Measurements from ENCODE around the gene RIT2.
"Not testable (repeated sequence)": the region's sequence is repeated elsewhere in the genome, so short reads cannot be mapped to it uniquely, and the experiment has no call there.

The RIT2 gene

DNA sequence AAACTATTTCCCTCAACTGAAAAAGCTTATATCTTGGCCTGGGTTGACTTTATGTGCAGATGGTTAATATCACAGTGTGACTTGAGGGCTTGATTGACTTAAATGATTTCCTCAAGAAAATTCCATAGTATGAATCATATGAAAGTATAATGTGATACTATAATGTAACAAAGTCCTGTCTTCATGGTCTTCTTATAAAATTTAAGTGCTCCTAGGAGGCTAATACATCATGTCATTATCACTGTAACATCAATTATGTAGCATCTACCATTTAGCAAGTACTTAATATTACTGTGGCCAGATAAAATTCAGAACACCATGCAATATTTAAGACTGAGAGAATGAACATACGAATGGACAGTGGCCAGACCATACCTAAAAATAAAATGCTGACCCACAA lies 276.1 kb downstream of the RIT2 start:
- no peak for DNase-seq (ENCODE audit: low read depth in 2 of 2)

DNA sequence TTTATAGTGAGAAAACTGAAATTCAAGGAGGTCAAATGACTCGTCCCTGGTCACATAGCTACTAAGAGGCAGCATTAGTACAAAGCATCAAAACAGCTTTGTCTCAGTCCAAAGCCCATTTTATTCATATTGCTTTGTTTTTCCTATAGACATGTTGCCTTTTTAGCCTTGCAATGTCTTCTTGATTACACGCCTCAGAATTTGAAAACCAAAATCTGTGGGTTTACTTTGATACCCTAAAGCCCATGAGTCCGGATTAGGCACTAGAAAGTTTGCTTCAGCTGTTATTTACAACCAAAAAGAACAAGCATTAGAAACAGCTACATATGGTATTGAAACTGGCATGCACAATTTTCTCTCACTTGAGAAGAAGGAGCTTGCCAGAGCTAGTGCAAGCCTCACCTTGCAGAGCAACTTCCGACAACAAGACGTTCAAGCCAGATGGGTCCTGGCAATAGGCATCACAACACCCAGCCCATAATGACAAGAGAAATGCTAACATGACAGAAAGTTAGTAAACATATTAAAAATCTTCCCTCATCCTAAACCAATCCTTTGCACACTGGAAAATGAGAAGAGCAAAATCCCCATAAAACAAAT lies 276.8 kb downstream of the RIT2 start:
- DNase-seq (ENCODE audit: low read depth in 2 of 2), result no peak

DNA sequence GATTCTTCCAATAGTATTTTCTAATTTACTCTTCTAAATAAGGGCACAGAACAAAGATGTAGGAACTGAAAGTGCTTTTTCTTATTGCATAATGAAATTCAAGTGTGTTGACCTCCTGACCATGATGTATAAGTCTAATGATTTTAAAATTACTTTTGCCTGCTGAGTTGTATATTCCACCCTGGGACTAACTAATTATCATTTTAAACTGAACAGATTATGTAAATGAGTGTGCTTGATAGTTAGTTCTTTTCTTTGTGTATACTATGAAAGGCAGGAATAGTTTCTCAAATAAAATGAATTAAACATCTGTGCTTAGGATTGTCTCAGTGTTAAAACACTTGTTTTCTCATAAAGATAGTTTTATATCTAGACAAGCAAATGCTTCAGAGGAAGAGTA lies 284.5 kb downstream of the RIT2 start:
- no peak for DNase-seq (ENCODE audit: low read depth in 2 of 2)

DNA sequence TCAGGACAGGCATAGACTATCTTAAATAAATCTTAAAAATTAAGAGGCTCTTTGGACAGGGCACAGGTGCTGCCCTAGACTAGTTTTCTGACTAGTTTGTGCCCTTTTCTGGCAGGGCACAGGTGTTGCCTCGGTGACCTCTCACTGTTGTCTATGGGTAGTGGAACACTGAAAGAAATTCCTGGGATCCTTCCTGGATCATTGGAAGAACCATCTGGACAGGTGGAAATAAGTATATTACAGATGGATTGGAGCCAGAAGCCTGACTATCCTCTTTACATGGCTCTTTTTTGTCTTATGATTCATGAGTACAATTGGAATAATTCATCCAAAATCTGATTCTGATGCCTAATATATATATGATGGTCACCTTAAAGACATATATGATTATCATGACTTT lies 286.6 kb downstream of the RIT2 start:
- no peak for DNase-seq (ENCODE audit: low read depth in 2 of 2)

DNA sequence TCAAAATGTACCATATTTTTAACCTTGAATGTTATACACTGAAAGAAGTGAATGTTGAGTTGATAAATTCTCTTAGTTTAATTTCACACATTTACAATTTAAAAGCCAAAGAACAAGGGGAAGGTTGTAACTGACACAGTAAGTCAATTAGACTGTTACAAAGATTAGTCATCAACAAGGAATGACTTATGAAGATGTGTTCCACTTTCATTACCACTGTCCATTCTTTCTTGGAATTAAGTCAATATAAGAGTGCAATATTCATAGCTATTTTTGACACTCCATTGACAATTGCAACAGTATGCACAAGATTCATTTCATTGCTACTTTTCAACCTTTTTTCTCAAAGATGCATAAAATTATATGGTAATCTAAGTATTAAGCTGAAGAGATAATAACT lies 291.3 kb downstream of the RIT2 start:
- DNase-seq (ENCODE audit: low read depth in 2 of 2), result no peak

DNA sequence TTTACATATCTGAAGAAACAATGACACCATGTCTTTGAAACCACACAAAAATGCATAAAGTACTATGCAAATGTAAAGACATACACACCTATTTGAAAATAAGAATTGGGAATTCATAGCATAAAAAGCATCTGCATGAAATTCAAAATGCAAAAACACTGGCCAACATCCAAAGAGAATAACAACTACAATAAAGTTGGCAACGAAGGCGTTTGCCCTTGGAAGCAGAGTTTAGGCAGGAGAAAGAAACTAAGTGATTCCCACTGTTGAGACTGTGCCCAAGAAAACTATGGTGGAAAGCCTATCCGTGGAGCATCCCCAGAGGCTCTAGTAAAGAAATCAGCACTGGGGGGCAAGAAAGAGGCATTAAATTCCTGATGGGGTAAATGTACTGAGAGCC lies 292.8 kb downstream of the RIT2 start:
- DNase-seq (ENCODE audit: low read depth in 2 of 2), result no peak

DNA sequence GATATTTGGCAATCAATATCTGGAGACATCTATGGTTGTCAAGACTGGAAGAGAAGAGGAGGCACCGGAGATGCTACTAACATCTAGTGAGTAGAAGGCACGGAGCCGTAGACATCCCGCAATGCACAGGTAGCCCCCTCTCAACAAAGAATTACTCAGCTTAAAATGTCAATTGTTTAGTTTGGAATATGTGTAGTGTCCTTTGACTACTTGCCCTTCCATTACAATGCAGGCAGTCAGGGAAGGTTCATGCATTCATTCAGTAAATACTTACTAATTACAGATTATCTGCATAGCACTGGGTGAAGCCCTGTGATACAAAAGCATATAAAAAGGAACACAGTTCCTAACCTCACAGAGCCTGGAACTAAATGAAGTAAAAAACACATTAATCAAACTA lies 294.0 kb downstream of the RIT2 start:
- DNase-seq (ENCODE audit: low read depth in 2 of 2), result no peak

DNA sequence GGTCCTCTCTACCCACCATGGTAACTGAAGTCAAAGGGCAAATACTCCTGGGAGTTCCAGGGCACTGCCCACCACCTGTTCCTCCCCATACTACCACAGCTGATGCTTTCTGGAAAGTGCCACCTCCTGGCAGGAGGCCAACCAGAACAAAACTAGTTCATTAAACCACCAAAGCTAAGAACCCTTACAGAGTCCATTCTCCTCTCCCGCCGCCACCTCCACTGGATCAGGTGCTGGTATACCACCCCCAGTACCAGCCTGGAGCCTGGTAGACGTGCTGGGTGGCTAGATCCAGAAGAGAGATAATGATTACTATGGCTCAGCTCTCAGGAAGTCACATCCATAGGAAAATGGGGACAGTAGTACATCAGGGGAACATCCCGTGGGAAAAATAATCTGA lies 300.9 kb downstream of the RIT2 start:
- DNase-seq (ENCODE audit: low read depth in 2 of 2), result no peak

DNA sequence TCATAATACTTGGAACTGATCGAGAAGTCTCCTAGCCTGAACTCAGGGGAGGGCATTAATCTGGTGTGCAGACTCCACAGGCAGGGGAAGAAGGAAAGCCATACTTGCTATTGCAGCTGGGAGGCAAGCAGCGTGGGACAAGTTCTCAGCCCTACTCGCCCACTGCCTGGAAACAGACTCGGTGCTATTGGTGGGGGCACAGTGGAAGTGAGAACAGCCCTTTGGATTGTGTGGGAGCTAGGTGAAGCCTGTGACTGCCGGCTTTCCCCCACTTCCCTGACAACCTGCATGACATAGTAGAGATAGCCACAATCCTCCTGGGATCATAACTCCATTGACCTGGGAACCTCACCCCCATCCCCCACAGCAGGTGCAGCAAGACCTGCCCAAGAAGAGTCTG lies 301.3 kb downstream of the RIT2 start:
- DNase-seq (ENCODE audit: low read depth in 2 of 2), result no peak

DNA sequence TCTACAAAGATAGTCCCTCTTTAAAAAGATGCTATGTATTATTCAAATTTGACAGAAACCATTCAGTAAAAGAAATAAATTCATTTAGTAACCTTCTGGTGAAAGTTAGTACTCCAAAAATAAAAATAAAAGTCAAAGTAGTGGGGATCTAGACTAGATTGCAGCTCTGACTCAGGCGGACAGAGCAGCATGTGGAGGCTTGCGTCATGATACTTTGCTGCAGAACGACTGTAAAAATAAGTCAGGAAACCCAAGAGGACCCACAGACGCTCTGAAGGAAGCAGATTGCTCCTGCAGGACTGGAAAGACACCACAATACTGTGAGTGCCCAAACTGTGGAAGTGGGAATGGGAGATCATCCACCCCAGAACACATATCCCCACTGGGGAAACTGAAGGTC lies 301.9 kb downstream of the RIT2 start:
- DNase-seq (ENCODE audit: low read depth in 2 of 2), result no peak

DNA sequence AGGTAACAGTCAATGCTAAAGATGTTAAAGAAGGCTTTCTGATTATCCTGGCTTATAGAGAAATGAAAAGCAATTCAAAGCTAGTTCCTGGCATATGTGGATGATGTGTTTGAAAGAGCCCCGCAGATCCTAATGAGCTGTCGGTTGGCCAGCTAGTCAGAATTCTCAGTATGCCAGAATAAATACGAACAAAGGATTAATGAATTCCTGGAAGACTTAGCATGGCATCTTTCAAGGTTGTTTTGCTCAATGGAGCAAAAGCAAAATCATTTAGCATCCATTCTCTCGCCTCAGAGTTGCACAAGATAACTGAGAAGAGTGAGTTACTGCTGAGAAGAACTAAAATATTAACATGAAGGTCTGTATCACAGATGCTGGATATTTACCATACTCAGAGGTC lies 307.6 kb downstream of the RIT2 start:
- DNase-seq (ENCODE audit: low read depth in 2 of 2), result no peak

DNA sequence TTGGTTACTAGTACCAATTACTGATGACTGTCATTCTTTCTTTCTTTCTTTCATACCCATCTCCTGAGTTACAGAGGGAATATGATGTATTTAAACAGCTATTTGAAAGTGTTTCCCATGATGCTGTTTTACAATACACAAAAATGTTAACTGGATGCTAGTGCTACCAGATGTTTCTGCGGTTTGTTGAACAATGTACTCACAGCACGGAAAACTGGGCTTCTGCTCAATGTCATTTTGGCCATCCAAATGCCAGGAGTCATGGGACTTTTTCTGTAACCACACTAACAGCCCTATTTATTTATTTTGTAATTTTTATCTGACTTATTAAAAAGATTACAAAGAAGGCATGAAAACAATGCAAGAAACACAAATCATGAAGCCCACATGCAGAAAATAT lies 313.8 kb downstream of the RIT2 start:
- no peak for DNase-seq (ENCODE audit: low read depth in 2 of 2)

DNA sequence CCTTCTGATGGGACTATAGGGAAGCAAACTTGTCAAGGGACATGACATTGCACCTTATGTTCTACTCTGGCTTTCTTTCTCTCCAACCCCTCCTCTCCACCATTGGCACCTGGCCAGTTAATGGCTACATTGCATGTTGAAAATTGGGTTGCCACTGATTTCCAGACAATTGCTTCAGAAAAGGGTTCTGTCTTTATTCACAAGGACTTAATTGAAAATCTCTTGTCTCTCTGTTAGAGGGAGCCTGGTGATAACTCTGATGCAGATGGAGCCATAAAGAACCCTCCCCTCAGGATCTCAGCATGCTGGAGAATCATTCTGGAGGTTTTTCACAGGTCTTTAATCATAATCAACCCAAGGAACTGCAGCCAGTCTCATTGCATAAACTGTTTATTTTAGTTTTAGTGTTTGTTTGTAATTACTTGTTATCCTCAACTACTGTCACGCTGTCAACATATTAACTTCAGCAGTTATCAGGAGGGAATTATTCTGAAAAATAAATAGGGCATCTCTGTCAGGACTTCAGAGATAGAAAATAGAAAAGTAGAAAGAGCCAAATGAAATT lies 316.8 kb downstream of the RIT2 start:
- DNase-seq (ENCODE audit: low read depth in 2 of 2), result no peak

DNA sequence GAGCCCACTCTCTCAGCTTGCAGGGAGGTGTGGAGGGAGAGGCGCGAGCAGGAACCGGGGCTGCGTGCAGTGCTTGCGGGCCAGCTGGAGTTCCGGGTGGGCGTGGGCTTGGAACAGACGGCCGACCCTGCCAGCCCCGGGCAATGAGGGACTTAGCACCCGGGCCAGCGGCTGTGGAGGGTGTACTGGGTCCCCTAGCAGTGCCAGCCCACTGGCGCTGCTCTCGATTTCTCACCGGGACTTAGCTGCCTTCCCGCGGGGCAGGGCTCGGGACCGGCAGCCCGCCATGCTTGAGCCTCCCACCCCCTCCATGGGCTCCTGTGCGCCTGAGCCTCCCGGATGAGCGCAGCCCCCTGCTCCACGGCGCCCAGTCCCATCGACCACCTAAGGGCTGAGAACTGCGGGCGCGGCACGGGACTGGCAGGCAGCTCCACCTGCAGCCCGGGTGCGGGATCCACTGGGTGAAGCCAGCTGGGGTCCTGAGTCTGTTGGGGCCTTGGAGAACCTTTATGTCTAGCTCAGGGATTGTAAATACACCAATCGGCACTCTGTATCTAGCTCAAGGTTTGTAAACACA lies 320.2 kb downstream of the RIT2 start:
- DNase-seq (ENCODE audit: low read depth in 2 of 2), result not testable (repeated sequence)

DNA sequence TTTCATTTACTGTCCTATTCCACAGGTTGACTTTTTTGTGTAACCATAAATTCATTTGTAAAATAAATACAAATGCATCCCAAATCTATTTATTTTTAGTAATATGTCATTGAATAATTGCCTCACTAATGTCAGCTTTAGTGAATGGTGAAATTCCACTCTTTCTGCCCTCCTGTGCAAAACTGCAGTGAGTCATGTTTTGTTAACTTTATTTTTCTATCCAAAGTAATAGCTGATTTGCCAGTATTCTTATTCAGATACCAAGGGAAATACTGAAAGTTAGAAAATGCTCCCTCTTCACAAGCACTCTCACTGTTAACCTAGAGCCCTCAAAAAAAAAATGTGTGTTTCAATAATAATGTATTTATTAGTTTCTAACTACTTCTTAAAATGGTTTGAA lies 322.8 kb downstream of the RIT2 start:
- no peak for DNase-seq (ENCODE audit: low read depth in 2 of 2)

DNA sequence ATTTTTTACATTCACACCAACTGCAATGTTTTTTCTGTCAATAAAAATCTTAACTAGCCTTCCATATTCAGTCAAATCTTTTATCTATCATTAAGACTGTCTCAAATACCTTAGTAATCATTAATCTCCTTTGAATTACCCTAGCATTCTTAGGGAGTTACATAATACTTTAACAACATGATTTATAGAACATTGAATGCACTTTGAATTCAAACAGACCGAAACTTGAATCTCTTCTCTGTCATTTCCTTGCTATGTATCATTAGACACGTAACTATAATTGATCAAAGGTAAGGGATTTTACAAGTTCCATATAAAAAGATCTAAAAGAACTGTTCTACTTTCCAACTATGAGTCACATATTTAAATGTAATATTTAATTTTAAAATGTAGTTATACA lies 330.9 kb downstream of the RIT2 start:
- no peak for DNase-seq (ENCODE audit: low read depth in 2 of 2)

DNA sequence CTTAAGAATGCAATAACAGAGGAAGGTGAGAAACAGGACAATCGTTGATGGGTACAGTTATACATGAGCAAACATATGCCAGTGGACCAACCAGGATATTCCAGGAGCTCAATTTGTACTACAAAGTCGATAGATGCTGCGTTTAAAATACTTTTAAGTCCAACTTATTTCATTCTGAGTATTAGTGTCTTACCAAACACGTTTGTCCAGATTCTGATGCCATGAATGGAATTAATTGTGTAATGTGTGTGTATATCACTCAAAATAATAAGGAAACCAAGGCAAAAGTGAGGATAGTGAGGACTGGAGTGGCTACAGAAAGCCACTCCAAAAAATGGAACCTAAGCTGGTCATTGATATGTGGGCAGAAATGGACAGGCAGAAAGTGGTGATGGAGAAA lies 332.6 kb downstream of the RIT2 start:
- no peak for DNase-seq (ENCODE audit: low read depth in 2 of 2)

DNA sequence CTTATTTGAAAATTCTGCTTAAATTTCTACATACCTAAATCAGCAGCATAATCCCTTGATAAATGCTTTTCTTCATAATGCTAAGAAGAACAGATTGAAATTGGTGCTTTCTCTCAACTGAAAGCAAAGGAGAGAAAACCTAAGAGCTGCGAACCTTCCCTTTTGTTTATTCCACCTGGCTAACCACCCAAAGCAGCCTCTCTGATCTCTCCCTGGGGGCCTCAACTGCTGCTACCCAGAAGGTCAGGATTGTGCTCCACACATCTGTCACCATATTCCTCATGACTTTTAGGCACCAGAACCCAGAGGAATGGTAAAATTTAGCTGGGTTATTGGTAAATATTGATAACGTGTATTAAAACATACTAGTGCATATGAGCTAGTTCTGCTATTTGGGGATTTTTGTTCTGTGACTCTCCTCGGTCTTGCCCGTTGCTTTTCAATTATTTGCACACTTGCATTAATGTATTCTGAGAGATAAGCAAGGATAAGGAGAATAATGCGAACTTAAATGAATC lies 334.1 kb downstream of the RIT2 start:
- DNase-seq (ENCODE audit: low read depth in 2 of 2), result no peak

DNA sequence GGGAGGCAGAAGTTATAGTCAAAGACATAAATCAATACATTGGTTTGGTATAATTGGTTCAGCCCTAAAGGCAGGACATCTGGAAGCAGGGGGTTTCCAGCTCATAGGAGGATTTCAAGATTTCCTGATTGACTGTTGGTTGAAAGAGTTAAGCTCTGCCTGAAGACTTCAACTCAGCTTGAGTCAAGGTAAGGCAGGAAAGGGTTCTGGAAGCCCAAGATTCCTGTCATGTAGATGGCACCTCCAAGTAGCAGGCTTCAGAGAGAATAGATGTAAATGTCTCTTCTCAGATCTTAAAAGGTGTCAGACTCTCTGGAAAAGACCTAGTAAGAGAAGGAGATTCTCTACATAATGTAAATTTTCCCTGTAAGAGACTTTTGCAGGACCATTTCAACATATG lies 335.3 kb downstream of the RIT2 start:
- no peak for DNase-seq (ENCODE audit: low read depth in 2 of 2)

DNA sequence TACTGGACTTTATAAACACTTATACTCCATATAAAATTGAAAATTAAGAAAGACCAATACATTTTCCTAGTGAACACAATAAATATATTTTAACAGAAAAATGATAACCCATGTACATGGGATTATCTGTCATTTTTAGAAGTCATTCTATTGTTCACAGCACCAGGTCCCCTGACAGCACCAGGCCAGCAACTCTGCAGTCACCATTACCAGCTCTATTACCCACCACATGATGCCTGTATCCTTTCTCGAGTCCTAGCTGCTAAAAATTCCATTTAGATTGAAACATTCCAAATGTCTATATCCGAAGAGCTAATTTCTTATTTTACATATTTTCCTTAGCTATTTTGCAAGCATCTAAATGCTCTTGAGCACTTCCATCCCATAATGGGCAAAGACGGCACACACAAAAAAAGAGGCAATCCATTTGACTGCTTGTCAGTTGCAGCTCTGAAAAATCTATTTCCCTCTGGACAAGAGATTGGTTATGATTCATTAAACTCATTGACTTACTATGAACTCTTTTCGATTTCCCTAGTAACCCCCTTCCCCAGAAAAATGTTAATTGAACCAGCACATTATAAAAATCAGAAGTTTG lies 336.9 kb downstream of the RIT2 start:
- DNase-seq (ENCODE audit: low read depth in 2 of 2), result no peak

DNA sequence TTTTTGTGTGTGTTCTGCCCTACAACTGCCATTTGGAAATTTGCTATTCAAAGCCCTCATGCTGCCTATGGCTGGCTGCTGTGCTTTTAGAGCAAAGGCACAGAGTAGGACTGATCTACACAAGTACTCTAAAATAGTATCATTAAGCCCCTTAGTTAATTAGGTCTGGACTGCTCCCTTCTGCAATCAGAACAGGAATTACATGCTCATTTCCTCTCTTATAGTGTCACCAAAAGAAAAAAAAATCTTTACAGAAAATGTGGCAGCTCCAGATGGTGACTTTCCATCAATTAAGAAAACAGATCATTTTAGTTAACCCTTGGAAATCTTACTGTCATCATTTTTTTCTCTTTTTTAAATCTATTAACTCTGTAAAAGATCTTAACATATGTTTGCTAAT lies 337.5 kb downstream of the RIT2 start:
- DNase-seq (ENCODE audit: low read depth in 2 of 2), result no peak

DNA sequence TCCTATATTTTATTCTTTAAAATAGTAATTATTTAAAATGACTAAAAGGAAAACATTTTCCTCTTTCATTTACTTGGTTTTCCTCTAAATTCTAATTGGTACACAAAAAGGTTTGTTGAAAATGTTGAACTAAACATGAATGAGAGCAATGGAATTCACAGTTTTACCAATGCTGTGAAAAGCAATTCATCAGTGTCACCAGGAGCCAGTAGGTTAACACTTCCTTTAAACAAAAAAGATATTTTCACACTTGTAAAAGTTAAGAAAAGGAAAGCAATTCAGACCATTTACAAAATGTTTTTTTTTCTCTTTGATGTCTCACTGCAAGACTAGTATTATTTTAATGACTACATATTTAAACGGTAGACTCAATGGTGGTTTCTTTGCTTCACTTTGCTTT lies 341.6 kb downstream of the RIT2 start:
- no peak for DNase-seq (ENCODE audit: low read depth in 2 of 2)

DNA sequence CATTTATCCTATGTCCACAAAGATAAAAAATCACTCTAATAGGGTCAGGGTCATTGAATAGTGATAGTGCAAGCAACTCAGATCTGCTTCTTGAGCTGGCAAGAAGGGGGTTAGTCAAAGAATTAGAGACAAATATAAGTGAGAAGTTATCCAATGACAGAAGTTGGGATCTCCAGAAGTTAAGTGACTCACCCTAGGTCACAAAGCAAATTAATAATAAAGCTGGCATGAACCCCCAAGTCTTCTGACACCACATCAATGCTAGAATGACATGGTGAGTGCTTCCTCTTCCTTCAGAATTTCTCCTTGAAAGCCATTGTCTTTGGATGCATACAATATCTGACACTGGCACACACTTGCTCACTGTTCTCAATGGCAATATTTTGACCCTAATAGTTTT lies 343.5 kb downstream of the RIT2 start:
- DNase-seq (ENCODE audit: low read depth in 2 of 2), result no peak
